Measurements from ENCODE around the gene GRWD1. TPM values are rescaled to one million over a fixed set of nuclear protein-coding genes. Genes with fewer than 3 reads are reported as not detected.
A peak's percentile ranks its signal among the peaks of the same experiment; 100 is the strongest.

GRWD1 gene
- total RNA-seq, 1 donor: 34.1 TPM

DNA sequence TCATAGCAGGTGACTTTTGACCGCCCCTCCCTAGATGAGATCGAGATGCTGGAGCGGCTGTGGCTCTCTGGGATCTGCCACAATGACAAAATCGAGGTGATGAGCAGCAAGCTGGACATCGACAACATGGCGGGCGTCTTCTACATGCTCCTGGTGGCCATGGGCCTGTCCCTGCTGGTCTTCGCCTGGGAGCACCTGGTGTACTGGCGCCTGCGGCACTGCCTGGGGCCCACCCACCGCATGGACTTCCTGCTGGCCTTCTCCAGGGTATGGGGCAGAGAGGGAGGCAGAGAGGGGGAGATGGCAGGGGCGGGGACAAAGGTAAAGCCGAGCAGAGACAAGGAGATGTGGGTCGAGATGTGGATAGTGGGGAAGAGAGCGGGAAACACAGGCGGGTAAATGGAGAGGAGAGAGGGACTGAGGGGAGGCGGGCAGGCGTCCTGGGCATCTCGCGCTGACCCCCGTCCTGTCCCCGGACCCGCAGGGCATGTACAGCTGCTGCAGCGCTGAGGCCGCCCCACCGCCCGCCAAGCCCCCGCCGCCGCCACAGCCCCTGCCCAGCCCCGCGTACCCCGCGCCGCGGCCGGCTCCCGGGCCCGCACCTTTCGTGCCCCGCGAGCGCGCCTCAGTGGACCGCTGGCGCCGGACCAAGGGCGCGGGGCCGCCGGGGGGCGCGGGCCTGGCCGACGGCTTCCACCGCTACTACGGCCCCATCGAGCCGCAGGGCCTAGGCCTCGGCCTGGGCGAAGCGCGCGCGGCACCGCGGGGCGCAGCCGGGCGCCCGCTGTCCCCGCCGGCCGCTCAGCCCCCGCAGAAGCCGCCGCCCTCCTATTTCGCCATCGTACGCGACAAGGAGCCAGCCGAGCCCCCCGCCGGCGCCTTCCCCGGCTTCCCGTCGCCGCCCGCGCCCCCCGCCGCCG lies 3.4 kb upstream of the GRWD1 start:
- no peak for DNase-seq (ENCODE audit: low read depth)
- no peak overlapping the region for H3K4me3 ChIP-seq (ENCODE audit: low read depth, low read length)
- TF ChIP-seq, protein P1, sequence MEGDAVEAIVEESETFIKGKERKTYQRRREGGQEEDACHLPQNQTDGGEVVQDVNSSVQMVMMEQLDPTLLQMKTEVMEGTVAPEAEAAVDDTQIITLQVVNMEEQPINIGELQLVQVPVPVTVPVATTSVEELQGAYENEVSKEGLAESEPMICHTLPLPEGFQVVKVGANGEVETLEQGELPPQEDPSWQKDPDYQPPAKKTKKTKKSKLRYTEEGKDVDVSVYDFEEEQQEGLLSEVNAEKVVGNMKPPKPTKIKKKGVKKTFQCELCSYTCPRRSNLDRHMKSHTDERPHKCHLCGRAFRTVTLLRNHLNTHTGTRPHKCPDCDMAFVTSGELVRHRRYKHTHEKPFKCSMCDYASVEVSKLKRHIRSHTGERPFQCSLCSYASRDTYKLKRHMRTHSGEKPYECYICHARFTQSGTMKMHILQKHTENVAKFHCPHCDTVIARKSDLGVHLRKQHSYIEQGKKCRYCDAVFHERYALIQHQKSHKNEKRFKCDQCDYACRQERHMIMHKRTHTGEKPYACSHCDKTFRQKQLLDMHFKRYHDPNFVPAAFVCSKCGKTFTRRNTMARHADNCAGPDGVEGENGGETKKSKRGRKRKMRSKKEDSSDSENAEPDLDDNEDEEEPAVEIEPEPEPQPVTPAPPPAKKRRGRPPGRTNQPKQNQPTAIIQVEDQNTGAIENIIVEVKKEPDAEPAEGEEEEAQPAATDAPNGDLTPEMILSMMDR (IDR thresholded peaks at IDR 0.05; ENCODE audit: insufficient read depth, low read length): no peak

DNA sequence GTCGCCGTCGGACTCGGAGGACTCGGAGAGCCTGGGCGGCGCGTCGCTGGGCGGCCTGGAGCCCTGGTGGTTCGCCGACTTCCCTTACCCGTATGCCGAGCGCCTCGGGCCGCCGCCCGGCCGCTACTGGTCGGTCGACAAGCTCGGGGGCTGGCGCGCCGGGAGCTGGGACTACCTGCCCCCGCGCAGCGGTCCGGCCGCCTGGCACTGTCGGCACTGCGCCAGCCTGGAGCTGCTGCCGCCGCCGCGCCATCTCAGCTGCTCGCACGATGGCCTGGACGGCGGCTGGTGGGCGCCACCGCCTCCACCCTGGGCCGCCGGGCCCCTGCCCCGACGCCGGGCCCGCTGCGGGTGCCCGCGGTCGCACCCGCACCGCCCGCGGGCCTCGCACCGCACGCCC lies 2.5 kb upstream of the GRWD1 start:
- DNase-seq (ENCODE audit: low read depth): no peak
- TF ChIP-seq, protein P1 (IDR thresholded peaks at IDR 0.05; ENCODE audit: insufficient read depth, low read length): no peak
- H3K4me3 ChIP-seq (ENCODE audit: low read depth, low read length): no peak overlapping the region

DNA sequence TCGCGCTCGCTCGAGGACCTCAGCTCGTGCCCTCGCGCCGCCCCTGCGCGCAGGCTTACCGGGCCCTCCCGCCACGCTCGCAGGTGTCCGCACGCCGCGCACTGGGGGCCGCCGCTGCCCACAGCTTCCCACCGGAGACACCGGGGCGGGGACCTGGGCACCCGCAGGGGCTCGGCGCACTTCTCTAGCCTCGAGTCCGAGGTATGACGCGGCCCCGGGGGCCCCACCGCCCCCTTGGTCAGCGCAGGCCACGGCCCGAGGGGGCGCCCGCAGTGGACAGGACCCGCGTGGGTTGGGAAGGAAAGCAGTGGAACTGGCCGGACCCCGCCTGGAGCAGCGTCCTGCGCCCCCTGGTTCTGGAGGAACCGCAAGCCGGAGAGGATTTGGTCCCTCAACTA lies 2.1 kb upstream of the GRWD1 start:
- no peak overlapping the region for H3K4me3 ChIP-seq (ENCODE audit: low read depth, low read length)
- TF ChIP-seq, protein P1 (IDR thresholded peaks at IDR 0.05; ENCODE audit: insufficient read depth, low read length): no peak
- DNase-seq (ENCODE audit: low read depth): no peak

DNA sequence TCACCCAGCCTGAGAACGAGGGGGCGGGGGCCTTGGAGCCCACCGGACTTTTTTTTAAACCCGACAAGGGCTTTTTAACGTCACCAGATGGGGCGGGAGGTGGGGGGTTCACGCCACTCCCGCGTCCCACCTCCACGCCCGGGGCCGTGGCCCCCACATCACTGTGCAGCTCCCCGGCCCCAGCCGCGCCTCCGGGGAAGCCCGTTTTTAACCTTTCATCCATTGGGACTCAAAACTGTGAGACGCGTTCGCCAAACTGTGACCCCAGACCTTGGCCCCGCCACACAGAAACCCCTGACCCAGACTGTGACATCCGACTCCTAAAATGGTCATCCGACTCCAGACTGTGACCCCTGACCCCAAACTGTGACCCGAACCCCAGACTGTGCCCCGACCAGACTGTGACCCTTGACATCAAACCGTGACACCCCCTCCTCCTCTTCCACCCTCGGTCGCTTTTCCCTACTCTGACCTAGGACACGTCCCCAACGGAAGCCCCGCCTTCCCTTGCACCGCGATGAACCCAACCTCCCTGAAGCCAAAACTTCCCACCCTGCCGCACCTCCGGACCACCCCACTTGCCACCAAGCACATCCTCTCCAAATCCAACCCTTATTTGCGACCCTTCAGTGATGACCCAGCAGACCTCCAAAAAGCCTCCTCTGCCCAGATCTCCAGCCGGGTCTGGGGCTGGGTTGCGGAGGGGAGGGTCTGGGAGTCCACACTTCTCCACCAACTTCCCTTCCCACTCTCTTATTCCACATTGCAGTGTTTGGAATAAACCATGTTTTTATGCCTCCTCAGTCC lies 1.5 kb upstream of the GRWD1 start:
- TF ChIP-seq, protein P1 (IDR thresholded peaks at IDR 0.05; ENCODE audit: insufficient read depth, low read length): no peak
- peak overlapping the region; percentile 96 for H3K4me3 ChIP-seq (ENCODE audit: low read depth, low read length)
- no peak for DNase-seq (ENCODE audit: low read depth)

DNA sequence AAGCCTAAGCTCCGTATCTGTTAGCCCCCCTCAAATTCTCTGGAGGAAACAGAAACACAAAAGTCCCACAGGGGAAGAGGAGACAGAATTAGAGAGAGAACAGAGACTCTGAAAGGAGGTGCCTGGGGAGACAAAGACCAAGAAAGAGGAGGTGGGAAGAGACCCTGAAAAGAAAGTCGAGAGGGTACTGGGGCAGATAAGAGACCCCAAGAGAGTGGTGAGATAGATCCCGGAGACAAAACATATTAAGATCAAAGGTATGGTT lies 915 bp upstream of the GRWD1 start:
- no peak for DNase-seq (ENCODE audit: low read depth)
- TF ChIP-seq, protein P1 (IDR thresholded peaks at IDR 0.05; ENCODE audit: insufficient read depth, low read length): no peak
- H3K4me3 ChIP-seq (ENCODE audit: low read depth, low read length): peak overlapping the region; percentile 96

DNA sequence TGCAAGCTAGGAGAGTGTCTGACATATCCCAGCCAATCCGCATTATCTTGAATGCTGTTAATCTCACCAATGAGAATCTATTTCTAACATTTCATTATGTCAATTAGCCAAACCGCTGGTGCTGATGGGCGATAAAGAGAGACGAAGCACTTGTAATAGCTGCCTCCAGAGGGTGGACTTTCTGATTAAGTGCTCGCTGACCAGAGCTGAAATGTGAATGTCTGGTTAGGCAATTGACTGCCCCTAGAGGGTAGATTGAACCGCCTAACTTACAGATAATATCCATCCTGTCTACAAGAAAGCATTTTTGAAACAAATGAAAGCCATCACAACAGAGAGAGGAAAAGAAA lies 552 bp upstream of the GRWD1 start:
- TF ChIP-seq, protein P1 (IDR thresholded peaks at IDR 0.05; ENCODE audit: insufficient read depth, low read length): peak; percentile 78
- H3K4me3 ChIP-seq (ENCODE audit: low read depth, low read length): peak overlapping the region; percentile 96
- peak; percentile 96 for DNase-seq (ENCODE audit: low read depth)

Data from fibroblast of the aortic adventitia (primary cell).